ENCODE results near the gene ZBP1.

The ZBP1 gene, protein sequence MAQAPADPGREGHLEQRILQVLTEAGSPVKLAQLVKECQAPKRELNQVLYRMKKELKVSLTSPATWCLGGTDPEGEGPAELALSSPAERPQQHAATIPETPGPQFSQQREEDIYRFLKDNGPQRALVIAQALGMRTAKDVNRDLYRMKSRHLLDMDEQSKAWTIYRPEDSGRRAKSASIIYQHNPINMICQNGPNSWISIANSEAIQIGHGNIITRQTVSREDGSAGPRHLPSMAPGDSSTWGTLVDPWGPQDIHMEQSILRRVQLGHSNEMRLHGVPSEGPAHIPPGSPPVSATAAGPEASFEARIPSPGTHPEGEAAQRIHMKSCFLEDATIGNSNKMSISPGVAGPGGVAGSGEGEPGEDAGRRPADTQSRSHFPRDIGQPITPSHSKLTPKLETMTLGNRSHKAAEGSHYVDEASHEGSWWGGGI

DNA sequence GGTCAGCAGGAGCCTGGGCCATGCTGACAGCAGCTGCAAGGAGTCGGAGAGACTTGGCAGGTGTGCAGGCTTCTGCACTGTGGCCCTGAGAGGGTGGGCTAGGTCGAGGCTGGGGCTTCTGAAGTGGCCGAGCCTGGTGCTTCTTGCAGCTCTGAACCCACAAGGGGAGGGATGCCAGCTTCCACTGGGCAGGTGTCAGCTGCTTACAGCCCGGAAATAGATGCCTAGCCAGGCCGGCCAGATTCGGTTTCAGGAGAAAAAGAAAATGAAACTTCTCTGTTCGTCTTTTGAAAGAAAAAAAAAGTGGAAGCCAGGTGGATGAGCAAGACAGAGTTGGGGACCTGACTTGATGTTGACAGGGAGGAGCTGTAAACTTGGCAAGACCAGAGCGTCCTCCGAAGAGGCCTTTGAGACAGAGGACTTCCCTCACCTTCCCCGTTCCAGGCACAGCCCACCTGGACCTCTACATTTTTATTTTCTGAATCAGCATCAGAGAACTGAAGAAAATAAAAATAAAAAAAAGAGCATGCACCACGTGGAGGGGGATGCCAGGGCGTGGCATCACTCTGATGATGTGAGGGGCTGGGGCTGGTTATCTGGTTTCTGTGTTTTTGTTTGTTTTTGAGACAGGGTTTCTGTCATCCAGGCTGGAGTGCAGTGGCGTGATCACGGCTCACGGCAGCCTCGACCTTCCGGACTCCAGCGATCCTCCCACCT lies at the start of gene ZBP1:
TSS of gene ZBP1 (minus strand) at position 153 of the 717 bp plus-strand sequence. CDS start at position 22, 131 bp downstream.
- DNase-seq, result no peak

DNA sequence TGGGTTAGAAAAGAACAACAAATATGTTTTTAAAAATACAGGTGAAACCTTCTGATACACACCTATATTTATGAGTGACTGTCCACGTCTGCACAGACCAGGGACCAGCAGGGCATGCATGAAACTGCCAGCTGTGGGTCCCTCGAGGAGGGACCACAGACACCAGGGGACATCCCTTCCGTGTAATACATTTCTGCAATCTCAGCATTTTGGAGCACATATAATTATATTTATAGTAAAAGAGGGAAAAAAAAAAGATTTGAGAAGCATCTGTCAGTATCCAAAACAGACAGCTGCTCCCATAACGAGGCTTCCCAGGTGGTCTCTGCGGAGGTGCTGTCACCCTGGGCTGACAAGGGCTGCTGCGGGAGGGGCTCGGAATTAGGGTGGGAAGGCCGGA lies 49.4 kb upstream of the ZBP1 start:
- no peak for DNase-seq

DNA sequence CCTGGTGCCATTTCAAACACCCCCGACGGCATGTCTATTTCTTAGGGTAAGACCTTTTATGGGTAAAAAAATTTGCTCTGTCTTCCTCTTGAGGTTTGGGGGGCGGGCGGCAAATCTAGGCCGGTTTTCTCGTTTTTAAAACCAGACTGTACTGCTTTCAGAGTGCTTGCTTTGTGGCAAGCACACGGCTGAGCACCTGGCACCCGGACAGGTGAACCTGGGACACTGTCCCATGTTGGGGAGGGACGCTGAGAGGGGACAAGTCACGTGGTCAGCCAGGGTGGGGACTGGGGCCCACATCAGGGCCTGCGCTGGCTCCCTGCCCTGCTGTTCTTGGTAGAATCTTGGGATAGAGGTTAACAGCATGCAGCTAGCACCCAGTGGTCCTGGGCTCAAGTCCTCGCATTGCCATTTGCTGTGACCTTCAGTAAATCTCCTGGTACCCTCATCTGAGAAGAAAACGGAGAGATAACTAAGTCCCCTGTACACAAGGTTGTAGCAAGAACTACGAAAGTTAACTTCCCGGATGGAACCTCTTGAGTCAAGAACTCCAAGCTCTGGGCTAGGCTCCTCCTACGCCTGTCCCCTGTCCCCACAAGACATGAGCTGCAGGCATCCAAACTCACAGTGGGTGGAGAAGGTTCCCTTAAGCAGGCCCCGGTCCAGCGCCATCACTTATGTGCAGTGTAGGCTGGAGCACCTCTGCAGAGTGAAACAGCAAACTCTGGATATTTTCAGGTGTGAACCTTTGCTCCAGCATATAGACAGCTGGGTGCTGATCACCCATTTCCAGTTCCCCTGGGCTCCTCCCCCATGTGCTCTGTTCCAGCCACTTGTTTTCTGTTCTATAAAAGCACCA lies 47.9 kb upstream of the ZBP1 start:
- DNase-seq, result no peak

DNA sequence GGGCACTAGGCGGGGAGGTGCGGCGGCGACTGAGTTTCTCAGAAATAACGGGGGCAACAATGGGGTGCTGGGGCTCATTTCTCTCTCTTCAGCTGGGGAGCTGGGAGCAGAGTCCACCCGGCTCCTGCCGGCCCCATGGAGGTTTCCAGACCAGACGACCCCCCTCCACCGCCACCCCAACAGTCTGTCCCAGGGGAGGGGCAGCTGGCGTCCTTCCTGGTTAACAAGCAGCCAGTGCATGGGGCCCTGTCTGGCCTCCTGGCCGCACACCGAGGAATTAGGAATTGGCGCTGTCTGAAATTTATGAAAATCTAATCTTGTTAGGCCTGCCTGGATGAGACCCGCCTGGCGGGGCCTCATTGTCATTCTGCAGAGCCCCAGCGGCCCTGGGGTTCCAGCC lies 47.2 kb upstream of the ZBP1 start:
- DNase-seq, result no peak

DNA sequence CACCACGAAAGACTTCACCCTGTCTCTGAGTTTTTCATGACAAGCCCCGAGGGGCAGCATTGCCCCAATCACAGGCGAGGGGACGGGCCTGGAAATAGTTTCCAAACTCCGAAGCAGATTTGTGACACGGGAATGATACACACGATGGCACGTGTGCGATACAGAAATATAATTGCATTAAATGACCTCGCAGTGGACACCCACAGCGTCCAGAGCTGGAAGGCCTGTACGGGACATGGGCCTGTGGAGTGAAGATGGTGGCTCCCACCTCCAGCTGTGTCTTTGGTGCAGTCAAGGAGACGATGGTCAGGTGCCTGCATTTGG lies 46.6 kb upstream of the ZBP1 start:
- DNase-seq, result no peak

DNA sequence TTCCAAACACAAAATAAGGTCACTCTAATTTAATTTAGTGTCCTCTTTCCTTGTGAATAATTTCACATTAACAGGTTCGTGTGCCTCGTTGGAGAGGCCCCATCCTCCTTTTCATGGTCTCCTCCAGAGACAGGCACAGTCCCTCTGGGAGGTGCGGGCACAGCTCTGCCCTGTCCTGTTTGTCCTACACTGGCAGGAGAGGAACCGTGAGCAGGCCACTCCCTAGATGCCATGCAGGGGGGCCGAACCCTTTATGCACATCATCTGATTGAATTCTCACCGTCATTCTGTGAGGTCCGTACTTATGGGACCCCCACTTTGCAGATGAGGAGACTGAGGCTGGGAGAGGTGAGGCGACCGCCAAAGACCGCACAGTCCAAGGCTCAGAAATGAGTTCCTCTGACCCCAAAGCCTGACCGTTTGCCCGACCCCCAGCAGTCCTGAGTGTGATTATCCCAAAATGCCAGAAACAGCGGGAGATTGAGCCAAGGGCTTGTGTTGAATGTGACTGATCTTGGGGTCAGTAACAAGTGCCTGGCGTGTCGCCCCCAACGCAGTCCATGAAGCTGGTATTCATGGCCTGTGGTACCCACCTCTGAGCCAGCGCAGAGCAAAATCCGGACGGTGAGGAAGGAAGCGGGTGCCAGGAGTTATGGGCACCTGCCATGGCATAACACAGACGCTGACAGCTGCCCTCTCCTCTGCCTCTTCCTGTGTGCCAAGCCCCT lies 46.0 kb upstream of the ZBP1 start:
- DNase-seq, result no peak

DNA sequence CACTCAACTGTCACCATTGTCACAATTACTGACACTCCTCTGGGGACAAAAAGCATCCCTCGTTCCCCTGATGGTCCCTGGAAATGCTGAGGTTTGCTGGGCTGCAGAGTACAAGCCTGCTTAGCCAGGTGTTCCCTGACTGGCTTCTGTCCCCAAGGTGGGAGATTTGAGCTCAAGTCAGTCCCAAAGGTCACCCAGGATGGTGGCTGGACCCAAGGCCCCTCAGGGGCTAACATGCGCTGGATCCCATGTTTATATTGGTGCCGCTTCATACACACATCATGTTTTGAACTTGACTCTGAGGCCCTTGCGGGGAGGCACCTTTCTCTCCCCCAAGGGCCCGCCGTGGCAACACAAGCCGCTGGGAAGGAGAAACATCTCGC lies 45.4 kb upstream of the ZBP1 start:
- no peak for DNase-seq

DNA sequence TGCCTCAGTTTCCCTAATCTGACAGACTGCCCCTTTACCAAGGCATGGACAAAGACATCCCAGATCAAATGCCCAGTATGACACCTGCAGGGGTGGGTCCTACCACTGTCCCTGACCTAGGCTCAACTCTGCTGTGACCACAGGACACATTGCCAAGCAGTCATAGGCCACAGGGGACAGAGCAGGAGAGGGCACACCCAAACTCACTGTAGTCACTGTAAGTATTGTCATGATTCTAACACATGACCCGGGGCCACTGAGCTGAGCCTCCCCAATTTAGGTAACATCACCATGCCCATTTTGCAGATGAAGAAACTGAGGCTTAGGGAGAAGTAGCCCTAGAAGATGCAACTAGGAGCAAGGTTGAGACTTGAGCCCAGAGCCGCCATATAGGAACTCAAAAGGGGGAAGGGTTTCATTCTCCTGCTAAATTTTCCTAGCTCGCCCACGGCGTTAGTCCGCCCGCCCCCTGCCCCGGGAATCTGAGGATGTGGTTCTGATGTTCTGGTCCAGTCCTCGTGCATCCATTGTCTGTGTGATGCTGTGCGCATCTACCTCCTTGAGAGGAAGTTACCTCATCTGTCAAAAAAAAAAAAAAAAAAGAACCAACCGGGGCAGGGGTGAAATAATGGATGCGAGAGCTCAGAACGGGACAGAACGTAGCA lies 44.8 kb upstream of the ZBP1 start:
- DNase-seq, result no peak

DNA sequence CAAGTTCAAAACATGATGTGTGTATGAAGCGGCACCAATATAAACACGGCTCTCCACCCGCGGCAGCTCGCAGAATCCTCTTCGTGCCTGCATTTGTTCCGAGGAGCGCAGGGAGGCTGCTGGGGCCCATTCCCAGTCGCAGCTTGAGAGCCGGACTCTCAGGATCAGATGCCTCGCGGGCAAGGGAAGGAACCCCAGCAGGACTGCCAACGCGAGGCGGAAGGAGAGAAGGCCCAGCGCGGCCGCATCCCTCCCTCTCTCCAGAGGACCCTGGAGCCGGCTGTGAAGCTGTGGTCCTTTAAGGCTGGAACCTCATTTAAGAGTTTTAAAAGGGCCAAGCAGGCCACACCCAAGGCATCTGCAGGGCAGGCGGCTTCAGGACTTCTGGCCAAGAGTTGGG lies 44.2 kb upstream of the ZBP1 start:
- no peak for DNase-seq

DNA sequence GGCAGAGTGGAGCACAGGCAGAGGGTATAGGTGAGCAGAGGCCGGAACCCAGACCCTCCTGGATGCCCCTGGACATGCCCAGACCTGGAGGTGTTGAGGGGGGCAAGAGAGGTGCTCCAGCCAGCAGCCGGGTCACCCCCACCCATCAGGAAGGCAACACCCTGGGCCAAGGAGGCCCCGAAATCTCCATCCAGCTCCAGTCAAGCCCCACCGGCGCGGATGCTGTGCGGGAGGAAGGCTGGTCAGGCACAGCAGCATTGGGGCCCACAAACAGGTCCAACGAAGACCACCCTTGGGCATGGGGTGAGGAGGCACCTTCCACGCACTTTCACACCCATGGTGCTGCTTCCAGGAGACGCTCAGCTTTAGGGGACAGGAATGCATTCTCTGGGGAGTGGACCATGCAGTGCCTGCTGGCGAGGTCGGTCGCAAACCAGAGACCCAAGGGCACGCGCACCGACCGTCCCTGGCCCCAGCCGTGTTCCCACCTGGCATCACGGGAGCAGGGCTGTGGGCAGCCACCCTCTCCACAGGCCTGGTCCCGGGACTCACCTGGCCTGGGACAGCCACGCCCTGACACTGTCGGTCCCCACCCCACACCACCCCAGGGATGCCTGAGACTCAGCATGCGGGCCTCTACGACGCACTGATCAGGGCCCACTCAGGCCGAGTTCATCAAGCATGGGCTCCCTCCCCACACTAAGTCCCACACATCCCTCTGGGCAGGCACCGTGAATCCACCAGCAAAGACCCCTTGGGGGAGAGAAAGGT lies 43.6 kb upstream of the ZBP1 start:
- no peak for DNase-seq

DNA sequence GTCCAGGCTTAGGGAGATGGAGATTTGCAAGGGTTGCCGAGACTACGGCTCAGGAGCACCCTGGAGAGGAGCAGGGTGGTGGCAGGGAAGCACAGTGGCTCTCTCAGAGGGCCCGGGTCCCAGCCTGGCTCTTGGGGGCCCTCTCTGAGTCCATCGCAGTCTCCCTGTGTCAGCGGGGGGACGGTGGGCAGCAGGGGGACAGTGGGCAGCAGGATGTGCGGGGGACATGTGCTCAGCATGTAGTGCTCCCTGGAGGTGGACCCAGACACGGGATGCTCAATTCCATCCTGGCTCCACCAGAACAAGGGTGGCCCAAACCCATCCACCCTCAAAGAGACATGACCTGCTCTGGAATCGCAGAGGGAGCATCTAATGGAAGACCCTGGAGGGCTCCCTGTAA lies 43.0 kb upstream of the ZBP1 start:
- no peak for DNase-seq

DNA sequence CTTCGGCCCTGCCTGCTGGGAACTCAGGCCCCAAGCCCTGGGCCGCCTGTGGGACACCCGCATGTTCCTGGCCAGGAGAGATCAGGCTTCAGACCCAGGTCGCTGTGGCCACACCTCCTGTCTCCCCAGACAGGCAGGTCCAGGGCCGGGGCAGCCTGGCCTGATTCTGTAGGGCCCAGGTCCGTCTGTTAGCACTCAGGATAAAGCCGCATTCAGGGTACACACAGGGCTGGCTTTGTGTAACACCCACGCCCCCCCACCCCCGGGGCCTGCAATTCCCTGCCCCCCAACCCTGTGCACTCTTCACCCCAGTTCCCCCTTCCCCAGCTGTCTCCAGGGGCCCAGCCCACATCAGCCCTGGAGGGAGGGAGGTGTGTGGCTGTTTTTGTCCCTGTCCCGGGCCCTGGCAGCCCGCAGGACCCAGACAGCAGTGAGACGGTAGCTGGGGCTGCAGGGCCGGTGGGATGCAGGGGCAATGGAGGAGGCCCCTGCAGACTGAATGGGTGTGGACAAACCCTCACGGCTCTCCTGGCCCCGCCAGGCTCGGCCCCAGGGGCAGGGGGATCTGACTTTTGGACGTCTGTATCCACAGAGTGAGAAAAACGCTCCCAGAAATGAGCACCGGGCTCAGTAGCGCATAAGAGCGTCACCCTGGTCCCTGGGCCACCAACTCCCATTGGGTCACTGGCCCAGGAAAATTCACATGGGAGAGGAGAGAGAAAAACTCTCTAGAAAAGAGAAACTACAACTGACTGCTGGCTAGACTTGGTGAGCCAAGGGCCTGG lies 42.4 kb upstream of the ZBP1 start:
- no peak for DNase-seq

DNA sequence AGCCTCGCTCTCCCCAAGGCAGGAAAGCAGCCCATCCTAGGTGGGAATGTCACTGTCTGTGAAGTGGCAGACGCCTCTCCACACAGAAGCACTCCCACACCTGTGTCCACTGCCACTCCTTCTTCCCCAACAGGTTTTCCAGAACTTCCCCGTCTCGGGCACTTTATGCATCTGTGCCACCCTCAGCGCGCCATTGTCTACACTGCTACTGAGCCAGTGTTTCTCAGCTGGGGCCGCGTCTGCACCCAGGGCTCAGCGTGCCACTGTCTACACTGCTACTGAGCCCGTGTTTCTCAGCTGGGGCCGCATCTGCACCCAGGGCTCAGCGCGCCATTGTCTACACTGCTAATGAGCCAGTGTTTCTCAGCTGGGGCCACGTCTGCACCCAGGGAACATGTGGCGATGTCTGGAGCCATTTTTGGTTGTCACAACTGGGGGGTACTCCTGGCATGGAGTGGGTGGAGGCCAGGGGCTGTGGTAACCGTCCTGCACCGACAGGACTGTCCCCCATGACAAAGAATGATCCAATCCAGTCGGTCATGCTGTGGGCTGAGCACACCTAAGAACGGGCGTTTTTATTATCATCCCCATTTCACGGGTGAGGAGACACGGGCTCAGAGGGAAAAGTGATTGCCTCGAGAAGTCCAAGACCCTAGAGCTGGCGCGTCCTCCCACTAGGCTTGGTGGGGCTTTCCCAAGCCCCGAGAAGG lies 41.7 kb upstream of the ZBP1 start:
- no peak for DNase-seq

DNA sequence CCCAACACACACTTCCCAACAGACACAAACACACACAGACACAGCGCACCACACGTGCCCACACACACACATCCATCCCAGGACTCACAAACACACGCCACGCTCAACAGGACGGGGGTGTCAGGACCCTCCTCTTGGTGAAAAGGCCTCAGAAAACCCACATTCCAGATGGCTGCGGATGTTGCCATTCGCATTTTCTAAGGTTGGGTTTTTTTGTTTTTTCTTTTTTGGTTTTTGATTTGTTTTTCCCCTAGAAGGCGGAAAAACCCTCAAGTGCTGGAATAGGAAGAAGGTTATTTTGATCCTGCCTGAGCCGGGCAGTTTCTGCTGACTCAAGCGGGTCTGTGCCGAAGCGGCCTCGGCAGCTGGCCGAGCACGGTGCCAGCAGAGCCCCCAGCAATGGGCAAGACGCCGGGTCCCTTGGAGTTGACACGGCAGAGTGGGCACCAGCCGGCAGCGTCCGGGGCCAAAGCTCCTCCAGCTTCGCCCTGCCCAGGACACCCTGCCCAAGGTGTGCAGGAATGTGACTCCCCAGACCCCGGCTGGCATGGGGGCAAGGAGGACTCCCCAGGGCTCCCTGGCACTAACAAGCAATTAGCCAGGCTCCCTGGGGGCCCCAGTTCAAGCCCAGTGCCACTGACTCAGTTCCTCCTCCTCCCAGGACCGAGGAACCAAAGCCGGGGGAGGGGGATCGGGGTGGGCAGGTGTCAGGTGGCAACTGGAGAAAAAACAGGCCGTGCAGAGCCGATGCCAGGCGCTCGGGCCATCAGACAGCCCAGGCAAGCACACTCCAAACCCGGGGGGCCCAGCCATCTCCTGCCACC lies 40.9 kb upstream of the ZBP1 start:
- DNase-seq, result no peak

DNA sequence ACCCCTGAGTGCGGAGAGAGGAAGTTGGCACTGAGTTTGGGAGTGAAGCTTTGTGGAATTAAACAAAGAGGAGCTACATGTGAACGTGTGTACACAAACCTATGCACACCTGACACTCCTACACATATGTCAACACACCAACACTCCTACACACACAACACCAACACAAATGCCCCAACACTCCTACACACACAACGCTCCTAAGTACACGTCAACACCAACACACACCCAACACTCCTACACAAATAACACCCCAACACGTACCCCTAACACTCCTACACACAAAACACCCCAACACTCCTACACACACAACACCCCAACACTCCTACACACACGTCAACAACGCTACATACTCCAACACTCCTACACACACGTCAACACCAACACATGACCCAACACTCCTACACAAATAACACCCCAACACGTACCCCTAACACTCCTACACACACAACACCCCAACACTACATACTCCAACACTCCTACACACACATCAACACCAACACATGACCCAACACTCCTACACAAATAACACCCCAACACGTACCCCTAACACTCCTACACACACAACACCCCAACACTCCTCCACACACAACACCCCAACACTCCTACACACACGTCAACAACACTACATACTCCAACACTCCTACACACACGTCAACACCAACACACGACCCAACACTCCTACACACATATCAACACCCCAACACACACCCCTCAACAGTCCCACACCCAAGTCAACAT lies 40.1 kb upstream of the ZBP1 start:
- no peak for DNase-seq

DNA sequence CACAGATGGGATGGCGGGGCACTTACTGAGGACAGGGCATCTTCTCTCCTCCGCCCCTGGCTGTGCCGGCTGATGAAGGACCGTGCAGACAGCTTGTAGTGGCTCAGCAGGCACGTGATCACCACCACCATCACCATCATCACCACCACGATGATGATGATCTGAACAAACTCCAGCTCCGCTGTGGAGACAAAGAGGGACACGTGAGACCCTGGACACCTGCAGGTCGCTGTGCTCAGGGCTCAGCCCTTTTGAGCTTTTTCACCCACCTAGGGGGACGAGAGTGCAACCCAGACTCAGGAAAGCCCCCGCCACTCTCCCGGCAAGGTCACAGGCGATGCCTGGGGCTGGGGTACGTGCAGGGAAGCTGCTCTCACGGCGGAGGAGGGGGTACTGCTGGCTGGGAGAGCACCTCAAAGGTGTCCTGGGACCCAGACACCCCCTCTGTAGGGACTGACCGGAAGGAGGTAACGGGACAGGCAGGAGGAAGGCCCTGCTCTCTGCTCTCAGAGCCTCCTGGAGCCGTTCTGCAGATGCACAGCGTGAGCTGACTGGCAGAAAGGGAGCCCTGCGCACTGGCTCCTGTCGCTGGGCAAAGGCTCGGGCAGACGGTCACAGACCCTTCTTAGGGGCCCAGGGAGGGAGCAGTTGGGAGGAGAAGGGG lies 39.4 kb upstream of the ZBP1 start:
- no peak for DNase-seq

DNA sequence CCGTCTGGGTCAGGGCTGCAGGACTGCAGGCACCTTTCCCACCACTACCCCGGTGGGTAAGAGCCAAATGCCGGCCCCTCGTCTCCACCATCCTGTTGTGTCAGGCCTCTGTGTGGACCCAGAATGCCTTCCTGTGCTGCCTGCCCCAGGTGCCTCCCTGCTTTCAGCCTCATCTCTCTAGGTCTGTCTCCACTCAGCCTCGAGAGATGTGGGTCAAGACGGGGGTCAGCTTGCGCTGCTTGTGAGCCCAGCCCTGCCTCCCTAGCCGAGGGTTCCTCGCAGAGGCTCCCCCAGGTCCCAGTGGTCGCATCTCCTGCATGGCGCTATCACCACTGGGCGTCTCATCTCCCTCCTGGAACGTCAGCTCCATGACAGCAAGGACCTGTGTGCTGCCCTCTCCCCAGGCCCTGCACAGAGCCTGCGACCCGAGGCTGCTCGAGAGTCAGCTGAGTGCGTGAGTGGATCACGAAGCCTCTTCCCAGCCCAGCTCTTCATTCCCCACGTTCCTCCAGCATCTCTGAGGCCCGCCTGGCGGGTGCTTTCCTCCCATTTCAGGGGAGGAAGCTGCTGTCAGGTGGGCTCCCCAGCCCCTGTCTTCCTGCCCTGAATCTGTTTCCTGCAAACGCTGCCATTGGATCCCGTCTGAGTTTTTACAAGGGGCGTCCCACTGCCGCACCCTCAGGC lies 38.7 kb upstream of the ZBP1 start:
- no peak for DNase-seq

All from amniotic stem cell (primary cell).